Aorta (tissue), 5 donors: ENCODE data around the gene UNC45B. TPM values are rescaled to one million over a fixed set of nuclear protein-coding genes. Genes with fewer than 3 reads are reported as not detected.
"Not testable (repeated sequence)": the region's sequence is repeated elsewhere in the genome, so short reads cannot be mapped to it uniquely, and the experiment has no call there.

ENCODE experiments used
- ATAC-seq: fragments of 200-7000 bp; cut with Tn5 transposase; one replicate; pipeline ENCODE4 v1.9.1; 2022; ENCODE audit warnings: moderate library complexity; ENCODE audit not compliant: low FRiP score
- DNase-seq, 2 donors: peaks; one replicate each; pipeline ENCODE4 v3.0.0-alpha.2; 2020
- H3K27ac ChIP-seq, 2 donors: one replicate each; pipeline ENCODE4 v1.5.1; 2013; ENCODE audit warnings: low read length in 2 of 2, mild to moderate bottlenecking in 2 of 2, moderate library complexity in 2 of 2, control low read depth in 1 of 2, inconsistent platforms in 1 of 2, low read depth in 1 of 2
- H3K27me3 ChIP-seq, 2 donors: one replicate each; pipeline ENCODE4 v1.6.1; 2013; ENCODE audit warnings: control low read depth in 1 of 2, low read length in 1 of 2, mild to moderate bottlenecking in 1 of 2, moderate library complexity in 1 of 2; ENCODE audit not compliant: insufficient read depth in 2 of 2, control insufficient read depth in 1 of 2
- H3K36me3 ChIP-seq, 2 donors: one replicate each; pipeline ENCODE4 v1.6.1; 2013; ENCODE audit warnings: control low read depth in 1 of 2, low read length in 1 of 2, mild to moderate bottlenecking in 1 of 2; ENCODE audit not compliant: insufficient read depth in 2 of 2, control insufficient read depth in 1 of 2
- H3K4me1 ChIP-seq, 2 donors: one replicate each; pipeline ENCODE4 v1.6.1; 2013; ENCODE audit warnings: low read length in 2 of 2, control low read depth in 1 of 2, mild to moderate bottlenecking in 1 of 2, moderate library complexity in 1 of 2; ENCODE audit not compliant: insufficient read depth in 2 of 2, control insufficient read depth in 1 of 2
- H3K4me3 ChIP-seq, 2 donors: one replicate each; pipeline ENCODE4 v1.5.1; 2013; ENCODE audit warnings: low read length in 2 of 2, control low read depth in 1 of 2, mild to moderate bottlenecking in 1 of 2
- H3K9me3 ChIP-seq: one replicate; pipeline ENCODE4 v1.6.1; 2013; ENCODE audit warnings: mild to moderate bottlenecking, low read length; ENCODE audit not compliant: control insufficient read depth
- WGBS, 2 donors: extraction: QIAGEN DNeasy Blood & Tissue Kit; methylation state at CpG; one replicate each; pipeline ENCODE4 v1.1.7; 2013; 5-methylcytosine and 5-hydroxymethylcytosine counted together
- intact Hi-C, 2 donors: fragments of 100-400 bp; cut with DNase I; formaldehyde crosslinking; loops; one replicate each; pipeline versions ENCODE4 v1.14.2 to v1.15.0; 2022
- polyA plus RNA-seq, 2 donors: library from polyadenylated mRNA; stranded (reverse); fragments of 200-250 nt; gene quantifications; one replicate each; pipeline ENCODE4 v1.2.3, GENCODE V29; 2013
- total RNA-seq, 2 donors: library from RNA; stranded (reverse); fragmentation: NEBNext Ultra II Directional; extraction: Animal tissue kit (Norgen Biotek cat#: 25700); gene quantifications; one replicate each; pipeline ENCODE4 v1.2.1, GENCODE V29; 2021
- donor health status: healthy with polysubstance abuse.
- donor health status: Bipolar disorder and iron deficiency.
- donor health status: DM: no; HTN: no; CAD: no.
- donor health status: DM: no; HTN: no; CAD: no.
- donor health status: DM: yes; HTN: yes; CAD: no.

Gene UNC45B
- total and polyA plus RNA-seq, 4 donors: 0.50 TPM; not detected in 3

DNA sequence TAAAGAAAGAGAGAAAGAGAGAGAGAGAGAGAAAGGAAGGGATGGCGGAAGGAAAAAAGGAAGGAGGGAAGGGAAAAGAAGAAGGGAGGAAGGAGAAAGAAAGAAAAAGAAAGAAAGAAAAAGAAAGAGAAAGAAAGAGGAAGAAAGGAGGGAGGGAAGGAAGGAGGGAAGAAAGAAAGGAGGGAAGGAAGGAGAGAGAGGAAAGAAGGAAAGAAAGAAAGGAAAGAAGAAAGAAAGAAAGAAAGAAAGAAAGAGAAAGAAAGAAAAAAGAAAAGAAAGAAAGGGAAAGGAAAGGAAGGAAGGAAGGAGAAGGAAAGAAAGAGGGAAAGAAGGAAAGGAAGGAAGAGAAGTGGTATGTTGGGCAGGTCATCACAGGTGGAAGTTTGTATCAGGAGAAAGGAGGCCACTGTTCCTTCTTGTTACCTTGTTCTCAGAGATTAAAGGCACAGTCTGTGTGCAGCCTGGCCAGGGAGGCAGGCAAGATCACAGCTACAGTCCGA, 27.3 kb downstream of the UNC45B start:
- Histone ChIP-seq H3K27ac (no peak overlapping the region), H3K27me3 (no peaks in the 10 kb centered on the region), H3K4me1 (no peaks in the 10 kb centered on the region), H3K4me3 (no peak overlapping the region), H3K9me3 (no peaks in the 10 kb centered on the region), H3K36me3 (no peaks in the 10 kb centered on the region)
- 83 to 86% methylated on average over 2 of the region's 2 CpGs for WGBS, 2 donors
- ATAC-seq (no peak), DNase-seq (no peak)
- intact Hi-C loops: loop anchor here (5.0 kb wide), 2 partner anchors 362 to 367 kb away; partner anchors contain the start of gene SLFN12L (in 1 of the 2)

DNA sequence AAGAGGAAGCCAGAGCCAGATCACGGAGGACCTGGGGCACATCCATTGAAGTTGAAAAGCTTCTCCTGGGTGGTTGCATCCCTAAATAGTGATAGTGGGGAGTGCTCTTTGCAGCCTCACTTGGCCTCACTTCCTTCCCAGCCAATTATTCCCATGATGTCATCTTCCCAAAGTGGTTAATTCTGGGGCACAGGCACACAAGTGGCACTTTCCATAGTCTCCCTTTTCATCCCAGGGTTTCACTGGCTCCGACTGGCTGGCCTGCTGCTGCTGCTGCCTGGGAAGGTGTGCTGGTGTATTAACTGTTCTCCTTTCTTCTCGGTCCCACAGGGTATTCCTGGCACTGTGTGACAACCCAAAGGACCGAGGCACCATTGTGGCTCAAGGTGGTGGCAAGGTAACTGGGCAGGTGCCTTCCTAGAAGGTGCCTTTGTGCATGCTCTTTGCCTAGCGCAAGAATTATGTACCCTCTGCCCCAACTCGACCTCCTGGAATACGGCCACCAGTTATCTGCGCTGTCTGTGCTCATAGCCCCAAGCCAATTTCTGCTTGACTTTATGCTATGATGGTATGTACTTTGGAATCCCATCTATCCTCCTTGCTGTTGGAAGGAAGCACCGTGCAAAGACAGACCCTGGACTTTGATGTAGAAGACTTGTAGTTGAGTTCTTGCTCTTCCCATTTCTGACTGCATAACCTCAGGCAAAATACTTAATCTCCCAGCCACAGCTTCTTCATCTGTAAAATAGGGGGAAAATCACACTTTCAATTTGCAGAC, 28.2 kb downstream of the UNC45B start:
- ATAC-seq (no peak), DNase-seq (no peak)
- intact Hi-C loops: no loop called here
- Histone ChIP-seq H3K9me3 (no peaks in the 10 kb centered on the region), H3K27me3 (no peaks in the 10 kb centered on the region), H3K4me1 (no peaks in the 10 kb centered on the region), H3K27ac (no peak overlapping the region), H3K36me3 (no peaks in the 10 kb centered on the region), H3K4me3 (no peak overlapping the region)
- WGBS, 2 donors: 78 to 80% methylated on average over 9 of the region's 9 CpGs

- DNase-seq: no peak
- intact Hi-C loops: no loop called here
- WGBS, 2 donors: 64 to 67% methylated on average over 8 of the region's 8 CpGs
Measured at GRCh38 chr17:35176897-35177296, 29.3 kb downstream of the UNC45B start.

DNA sequence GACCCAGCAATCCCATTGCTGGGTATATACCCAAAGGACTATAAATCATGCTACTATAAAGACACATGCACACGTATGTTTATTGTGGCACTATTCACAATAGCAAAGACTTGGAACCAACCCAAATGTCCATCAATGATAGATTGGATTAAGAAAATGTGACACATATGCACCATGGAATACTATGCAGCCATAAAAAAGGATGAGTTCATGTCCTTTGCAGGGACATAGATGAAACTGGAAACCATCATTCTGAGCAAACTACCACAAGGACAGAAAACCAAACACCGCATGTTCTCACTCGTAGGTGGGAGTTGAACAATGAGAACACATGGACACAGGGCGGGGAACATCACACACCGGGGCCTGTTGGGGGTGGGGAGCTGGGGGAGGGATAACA, 31.8 kb downstream of the UNC45B start:
- intact Hi-C loops: not testable (repeated sequence)
- WGBS, 2 donors: 87 to 89% methylated on average over 5 of the region's 5 CpGs

More at GRCh38 chr17:35176897-35177296, 29.3 kb downstream of the UNC45B start:
- no peak overlapping the region for H3K4me3 ChIP-seq
- H3K4me1 ChIP-seq: no peaks in the 10 kb centered on the region
- no peaks in the 10 kb centered on the region for H3K36me3 ChIP-seq
- no peak for ATAC-seq
- H3K27ac ChIP-seq: no peak overlapping the region
- no peaks in the 10 kb centered on the region for H3K9me3 ChIP-seq
- H3K27me3 ChIP-seq: no peaks in the 10 kb centered on the region

GRCh38 chr17:35183332-35183731, 35.7 kb downstream of the UNC45B start:
- H3K27ac ChIP-seq: no peak overlapping the region
- intact Hi-C loops: no loop called here
- H3K9me3 ChIP-seq: no peaks in the 10 kb centered on the region
- no peak overlapping the region for H3K4me3 ChIP-seq
- H3K27me3 ChIP-seq: no peaks in the 10 kb centered on the region
- no peaks in the 10 kb centered on the region for H3K36me3 ChIP-seq
- no peaks in the 10 kb centered on the region for H3K4me1 ChIP-seq
- ATAC-seq (no peak), DNase-seq (no peak)
- WGBS, 2 donors: 65 to 70% methylated on average over 6 of the region's 6 CpGs

More for the DNA sequence above, 31.8 kb downstream of the UNC45B start:
- not testable (repeated sequence) for H3K4me3 ChIP-seq, H3K36me3 ChIP-seq, ATAC-seq, H3K9me3 ChIP-seq, H3K4me1 ChIP-seq, H3K27ac ChIP-seq, H3K27me3 ChIP-seq, DNase-seq

- H3K36me3 ChIP-seq: no peaks in the 10 kb centered on the region
- H3K4me1 ChIP-seq: no peaks in the 10 kb centered on the region
- H3K4me3 ChIP-seq: no peak overlapping the region
- H3K27me3 ChIP-seq: no peaks in the 10 kb centered on the region
- intact Hi-C loops: no loop called here
- DNase-seq: no peak
- ATAC-seq: no peak
- no peaks in the 10 kb centered on the region for H3K9me3 ChIP-seq
- H3K27ac ChIP-seq: no peak overlapping the region
- WGBS, 2 donors: 44 to 47% methylated on average over 3 of the region's 3 CpGs
Measured at GRCh38 chr17:35184274-35184673, 36.7 kb downstream of the UNC45B start.

DNA sequence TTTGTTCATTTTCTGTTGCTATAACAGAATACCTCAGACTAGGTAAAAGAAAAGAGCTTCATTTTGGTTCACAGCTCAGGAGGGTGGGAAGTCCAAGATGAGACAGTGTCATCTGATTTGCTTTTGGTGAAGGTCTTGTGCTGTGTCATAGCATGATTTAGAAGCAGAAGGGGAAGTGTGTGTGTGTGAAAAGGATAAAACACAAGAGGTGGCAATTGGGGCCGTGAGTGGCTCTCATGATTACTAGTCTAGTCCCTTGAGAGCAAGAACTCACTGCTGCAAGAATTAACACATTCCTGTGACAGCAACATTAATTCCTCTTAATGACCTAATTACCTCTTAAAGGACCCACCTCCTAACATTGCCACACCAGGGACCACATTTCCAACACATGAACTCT, 38.2 kb downstream of the UNC45B start:
- Histone ChIP-seq H3K9me3 (no peaks in the 10 kb centered on the region), H3K27me3 (no peaks in the 10 kb centered on the region), H3K36me3 (no peaks in the 10 kb centered on the region), H3K4me1 (no peaks in the 10 kb centered on the region), H3K4me3 (no peak overlapping the region), H3K27ac (no peak overlapping the region)
- ATAC-seq (no peak), DNase-seq (no peak)
- 13 to 25% methylated on average over 1 of the region's 1 CpG for WGBS, 2 donors
- intact Hi-C loops: no loop called here

GRCh38 chr17:35187481-35187880, 39.9 kb downstream of the UNC45B start:
- WGBS, 2 donors: 80 to 87% methylated on average over 2 of the region's 2 CpGs
- H3K27ac ChIP-seq: no peak overlapping the region
- H3K4me1 ChIP-seq: no peaks in the 10 kb centered on the region
- ATAC-seq (no peak), DNase-seq (no peak)
- intact Hi-C loops: no loop called here
- H3K9me3 ChIP-seq: no peaks in the 10 kb centered on the region
- no peaks in the 10 kb centered on the region for H3K36me3 ChIP-seq
- no peak overlapping the region for H3K4me3 ChIP-seq
- H3K27me3 ChIP-seq: no peaks in the 10 kb centered on the region

DNA sequence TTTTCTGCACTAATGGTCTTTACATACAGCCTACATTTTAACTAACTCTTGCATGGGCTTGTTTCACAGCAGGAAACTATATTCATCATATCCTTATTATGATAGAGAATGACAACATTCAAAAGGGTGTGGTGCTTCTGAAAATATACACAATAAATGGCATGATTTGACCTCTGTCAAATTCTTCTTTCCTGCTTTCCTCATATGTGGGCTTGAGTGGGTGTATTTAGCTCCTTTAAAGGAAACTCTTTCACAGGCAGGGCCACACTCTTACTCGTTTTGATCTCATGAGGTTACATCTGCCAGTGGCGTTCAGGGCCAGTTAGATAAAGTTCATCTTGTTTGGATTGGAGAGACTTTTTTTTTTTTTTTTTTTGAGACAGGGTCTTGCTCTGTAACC, 40.5 kb downstream of the UNC45B start:
- Histone ChIP-seq H3K4me3 (no peak overlapping the region), H3K36me3 (no peaks in the 10 kb centered on the region), H3K27me3 (no peaks in the 10 kb centered on the region), H3K9me3 (no peaks in the 10 kb centered on the region), H3K4me1 (no peaks in the 10 kb centered on the region), H3K27ac (no peak overlapping the region)
- intact Hi-C loops: no loop called here
- whole genome bisulfite sequencing, 2 donors: 14 to 33% methylated on average over 2 of the region's 2 CpGs
- ATAC-seq (no peak), DNase-seq (no peak)
